ENCODE results near the gene PROSER2.

PROSER2 gene, protein sequence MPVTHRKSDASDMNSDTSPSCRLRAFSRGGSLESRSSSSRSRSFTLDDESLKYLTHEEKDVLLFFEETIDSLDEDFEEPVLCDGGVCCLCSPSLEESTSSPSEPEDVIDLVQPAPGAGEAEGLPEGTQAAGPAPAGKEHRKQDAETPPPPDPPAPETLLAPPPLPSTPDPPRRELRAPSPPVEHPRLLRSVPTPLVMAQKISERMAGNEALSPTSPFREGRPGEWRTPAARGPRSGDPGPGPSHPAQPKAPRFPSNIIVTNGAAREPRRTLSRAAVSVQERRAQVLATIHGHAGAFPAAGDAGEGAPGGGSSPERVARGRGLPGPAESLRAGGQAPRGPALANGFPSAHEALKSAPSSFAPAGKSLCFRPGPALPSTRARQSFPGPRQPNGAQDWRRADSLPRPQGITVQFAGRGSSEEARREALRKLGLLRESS

DNA sequence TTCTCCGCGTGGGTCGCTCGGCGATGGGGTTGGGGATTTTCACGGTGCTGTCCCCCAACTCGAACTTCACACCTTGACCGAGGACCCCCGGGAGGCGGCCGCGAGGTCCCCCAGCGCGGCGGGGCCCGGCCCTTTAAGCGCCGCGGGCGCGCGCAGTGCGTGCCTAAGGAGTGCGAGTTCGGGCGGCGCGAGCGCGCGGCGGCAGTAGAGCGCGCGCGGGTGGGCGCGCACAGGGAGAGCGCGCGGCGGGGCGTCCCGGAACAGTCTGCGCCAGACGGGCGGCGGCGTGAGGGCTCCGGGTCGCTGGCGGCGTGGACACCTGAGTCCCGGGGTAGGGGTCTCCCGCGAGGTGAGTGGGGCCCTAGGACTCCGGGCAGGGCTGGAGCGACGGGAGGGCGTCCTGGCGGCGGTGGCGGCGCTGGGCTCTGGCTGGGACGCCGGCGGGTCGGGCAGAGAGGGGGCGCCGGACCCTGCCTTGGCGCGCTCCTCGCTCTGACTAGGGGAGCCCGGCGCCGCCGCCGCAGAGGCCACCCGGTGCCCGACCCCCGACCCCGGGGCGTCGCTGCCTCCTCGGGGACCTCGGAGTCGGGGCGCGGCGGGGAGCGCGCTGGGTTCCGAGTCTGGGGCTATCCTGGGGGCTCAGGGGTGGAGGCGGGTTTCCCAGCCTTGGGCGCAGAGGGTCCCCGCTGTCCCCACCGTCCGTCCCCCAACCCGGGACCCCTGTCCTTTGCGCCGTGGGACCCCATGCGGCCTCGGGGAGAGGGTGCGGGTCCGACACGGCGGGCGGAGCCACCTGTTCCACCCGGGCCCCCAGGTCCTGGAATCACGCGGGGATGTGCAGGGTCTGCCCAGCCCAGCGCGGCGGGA, at the start of gene PROSER2:
TSS of gene PROSER2 (plus strand) at position 235 of the 867 bp plus-strand sequence. CDS start 28,722 bp downstream, outside the sequence.
- peak; percentile 14 for DNase-seq (ENCODE audit: low spot score)

DNA sequence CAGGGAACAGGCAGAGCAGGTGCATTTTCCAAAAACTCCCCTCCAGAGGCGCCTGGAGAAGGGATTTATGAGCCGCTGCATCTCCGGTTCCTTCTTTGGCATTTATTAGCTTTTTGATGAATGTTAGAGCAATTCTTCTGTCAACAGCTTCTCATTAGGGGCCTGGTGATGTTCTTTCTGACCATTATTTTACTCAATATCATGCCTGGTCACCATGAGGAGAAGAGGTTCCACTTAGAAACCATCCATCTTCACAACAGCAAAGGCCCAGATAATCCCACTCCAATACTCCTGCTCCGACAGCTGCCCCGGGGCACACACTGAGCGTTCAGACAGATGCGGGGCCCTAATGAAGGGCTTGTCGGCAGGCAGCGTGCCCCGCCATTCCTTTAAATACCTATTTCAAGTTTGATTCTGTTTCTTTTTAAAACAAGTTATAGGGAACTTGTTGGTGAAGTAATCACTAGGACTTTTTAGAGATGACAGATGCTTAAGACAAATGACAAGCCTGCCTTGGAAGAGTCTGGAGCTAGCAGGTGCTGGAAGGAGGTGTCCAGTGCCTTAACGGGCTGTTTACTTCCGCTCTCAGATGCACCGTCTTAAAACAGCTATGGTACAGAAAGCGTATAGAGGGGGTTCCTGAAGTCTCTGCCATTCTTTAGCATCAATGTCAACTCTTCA, 49.3 kb upstream of the PROSER2 start:
- DNase-seq (ENCODE audit: low spot score) = no peak

DNA sequence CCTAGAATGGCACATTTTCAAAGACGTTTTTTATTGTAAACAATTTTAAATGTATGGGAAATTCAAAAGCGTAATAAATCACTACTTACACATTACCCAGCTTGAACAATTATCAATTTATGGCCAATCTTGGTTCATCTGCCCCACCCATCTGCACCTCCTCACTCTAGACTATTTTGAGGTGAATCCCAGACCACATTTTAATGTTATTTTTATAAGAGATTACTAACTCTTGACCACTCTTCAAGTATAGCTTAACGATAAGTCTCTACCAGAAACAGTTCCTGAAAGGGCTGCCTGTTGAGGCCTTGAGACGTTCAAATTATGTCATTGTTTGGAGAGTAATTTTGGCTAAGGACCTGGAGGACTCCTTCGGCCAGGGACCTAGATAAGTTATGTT, 47.7 kb upstream of the PROSER2 start:
- DNase-seq (ENCODE audit: low spot score) = no peak

DNA sequence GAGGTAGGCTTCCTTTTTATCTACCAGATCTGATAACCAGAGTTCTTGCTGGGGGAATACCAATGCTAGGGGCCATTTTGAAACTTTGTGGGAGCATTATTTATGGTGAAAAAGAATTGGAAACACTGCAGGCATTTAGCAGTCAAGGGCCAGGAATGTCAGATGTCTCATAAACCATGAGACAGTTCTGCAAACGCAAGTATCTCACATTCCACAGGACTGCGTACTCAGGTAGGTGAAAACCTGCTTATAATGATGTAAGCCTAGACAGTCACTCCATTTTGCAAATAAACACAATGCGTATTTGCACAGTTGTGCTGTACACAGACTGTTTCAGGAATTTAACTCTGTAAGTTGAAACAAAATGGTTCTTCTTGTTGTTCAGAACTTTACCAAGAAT, 47.1 kb upstream of the PROSER2 start:
- no peak for DNase-seq (ENCODE audit: low spot score)

DNA sequence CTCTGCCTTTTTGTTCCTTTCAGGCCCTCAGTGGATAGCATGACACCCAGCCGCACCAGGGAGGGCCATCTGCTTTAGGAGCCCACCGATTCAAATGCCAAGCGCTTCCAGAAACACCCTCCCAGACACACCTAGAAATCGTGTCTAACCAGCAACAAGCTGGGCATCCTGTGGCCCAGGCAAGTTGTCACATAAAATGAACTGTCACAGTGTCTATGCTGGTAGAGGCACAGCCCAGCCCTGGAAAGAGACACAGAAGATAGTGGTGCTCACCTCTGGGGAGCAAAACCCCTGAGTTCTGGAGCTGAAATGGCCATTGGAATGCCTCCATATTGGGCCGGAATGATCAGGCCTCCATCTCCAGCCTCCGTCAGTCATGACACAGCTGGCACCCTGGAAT, 42.0 kb upstream of the PROSER2 start:
- no peak for DNase-seq (ENCODE audit: low spot score)

DNA sequence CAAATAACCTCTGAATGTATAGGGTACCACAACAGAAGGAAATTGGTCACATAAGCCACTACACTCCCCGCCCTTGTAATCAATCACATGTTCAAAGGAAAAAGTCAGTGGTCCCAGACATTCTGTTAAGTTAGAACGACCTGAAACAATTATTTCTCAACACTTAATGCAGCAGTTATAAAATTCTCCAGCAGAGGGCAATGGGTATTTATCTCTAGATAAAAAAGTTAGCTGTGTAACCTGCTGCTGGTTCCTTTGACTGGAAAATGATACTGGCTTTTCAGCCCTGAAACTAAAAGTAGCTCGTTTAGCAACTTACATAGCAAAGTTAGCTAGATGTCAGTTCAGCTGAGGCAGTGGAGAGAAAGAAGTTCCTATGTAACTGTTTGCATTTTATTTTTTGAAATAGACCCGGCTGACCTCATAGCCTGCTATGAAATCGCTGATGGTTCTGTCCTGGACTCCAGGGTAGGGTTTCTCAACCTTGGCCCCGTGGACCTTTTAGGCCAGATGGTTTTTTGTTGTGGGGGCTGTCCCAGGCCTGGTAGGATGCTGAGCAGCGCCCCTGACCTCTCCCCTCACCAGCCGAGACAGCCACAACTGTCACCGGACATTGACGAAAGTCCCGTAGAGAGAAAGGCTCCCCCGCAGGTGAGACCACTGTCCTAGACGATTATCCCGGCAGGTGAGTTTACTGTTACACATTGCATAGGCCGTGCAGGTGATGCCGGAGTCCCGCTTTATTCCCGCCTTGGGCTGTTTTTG, 40.2 kb upstream of the PROSER2 start:
- DNase-seq (ENCODE audit: low spot score) = peak; percentile 60

DNA sequence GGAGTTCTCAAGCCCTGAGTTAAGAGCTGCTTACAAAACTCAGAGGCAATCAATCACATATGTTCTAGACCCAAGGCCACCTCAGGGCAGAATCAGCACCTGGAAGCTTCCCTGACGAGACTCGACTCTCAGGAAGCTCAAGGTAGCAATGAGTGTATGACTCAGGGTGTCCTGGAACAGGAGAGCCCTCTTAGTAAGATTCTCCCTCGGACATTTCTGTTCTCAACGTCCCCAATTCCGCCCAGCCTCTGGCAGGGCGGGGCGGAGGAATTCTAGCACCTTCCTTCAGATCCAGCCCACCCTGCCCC, 39.6 kb upstream of the PROSER2 start:
- no peak for DNase-seq (ENCODE audit: low spot score)

DNA sequence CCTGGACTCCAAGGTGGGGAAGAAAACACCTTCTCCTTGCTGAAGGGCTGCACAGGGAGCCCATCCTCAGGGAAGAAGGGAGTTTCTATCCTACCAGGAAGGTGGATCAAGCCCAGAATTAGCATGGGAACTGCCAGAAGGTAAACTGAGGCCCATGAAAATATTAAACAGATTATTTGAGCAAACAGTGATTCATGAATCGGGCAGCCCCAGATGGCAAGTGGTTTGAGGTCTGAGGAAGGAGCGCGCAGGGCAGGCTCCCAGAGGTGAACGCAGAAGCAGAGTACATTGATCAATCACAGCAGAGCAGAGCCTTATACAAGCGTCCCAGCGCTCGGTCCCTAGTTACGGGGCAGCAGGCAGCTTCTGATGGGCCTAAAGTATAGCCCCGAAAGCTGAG, 35.8 kb upstream of the PROSER2 start:
- no peak for DNase-seq (ENCODE audit: low spot score)

DNA sequence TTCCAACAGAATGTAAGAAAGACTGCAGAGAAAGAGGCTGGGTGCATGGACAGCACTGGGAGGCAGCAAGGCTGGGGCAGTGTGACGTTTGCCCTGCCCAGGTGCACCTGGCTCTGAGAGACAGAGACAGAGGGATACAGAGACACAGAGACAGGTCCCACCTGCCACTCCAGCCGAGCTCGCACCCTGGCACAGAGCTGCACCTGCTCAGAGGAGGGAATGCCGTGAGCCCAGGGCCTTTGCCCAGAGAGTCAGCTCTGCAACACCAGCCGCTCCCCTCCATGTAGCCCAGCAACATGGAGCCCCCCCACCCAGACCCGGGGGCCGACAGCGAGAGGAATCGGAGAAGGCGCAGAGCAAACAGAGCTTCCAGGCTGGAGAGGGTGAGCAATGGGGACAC, 35.3 kb upstream of the PROSER2 start:
- DNase-seq (ENCODE audit: low spot score) = no peak

DNA sequence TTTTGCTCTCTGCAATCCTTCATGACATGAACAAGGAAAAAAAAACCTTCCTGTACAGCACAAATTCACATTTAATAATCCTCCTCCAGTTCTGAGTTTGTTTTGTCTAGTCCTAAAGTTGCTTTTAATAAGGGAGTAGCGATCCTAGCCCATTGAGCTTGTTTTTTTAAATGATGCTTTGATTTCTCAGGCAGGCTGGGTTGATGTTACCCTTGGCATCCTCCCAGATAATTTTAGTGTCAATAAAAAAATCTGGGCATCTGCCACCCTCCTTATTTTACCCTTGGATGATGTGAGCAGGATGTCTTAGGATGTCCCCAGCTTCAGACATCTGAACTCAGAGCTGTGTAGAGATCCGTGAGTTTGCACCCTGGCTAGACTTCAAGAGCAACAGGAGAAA, 33.9 kb upstream of the PROSER2 start:
- DNase-seq (ENCODE audit: low spot score) = no peak

DNA sequence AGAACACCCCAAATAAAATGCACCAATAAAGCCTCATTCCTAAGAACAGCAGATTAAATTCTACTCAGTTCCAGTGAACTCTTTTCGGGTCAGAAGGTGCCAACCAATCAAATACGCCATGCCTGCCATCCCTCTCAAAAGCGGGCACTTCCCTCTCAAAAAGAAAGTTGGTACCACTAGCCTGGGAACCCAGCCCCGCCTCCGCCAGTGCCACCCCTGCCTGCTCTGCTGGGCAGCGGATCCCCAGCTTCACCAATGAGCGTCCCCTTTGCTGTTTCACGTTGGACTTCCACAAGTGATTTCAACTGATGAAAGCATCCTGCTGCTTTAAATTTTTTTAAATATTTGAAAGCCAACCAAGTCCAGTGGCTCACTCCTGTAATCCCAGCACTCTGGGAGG, 33.2 kb upstream of the PROSER2 start:
- DNase-seq (ENCODE audit: low spot score) = no peak

DNA sequence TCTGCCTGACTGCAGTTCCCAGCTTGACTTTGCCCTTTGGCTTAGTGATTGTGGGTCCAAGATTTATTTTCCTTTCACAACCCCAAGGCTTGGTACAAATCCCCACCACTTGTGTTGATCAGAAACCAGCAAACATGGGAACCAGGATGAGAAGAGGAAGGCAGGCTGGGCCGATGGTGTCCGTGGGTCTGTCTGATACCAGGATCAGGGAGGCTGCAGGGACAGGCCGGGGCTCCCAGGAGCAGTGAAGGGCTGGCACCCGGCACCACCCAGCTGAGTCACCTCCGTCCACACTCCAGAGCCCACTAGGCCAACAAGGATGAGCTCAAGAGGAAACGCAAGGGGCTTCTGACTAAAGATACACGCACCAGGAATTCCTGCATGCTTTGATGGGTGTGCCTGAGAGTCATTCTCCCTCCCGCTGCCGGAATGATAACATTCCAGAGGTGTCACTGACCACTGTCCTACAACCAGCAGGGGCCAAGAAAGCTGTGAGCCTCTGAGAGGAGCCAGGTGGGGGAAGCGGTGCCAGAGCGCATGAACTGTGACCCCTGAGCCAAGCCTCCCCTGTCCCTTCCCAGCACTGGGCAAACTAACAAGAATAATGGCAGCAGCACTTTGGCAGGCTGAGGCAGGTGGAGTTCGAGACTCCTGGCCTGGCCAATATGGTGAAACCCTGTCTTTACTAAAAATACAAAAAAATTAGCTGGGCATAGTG, 29.2 kb upstream of the PROSER2 start:
- DNase-seq (ENCODE audit: low spot score) = no peak

DNA sequence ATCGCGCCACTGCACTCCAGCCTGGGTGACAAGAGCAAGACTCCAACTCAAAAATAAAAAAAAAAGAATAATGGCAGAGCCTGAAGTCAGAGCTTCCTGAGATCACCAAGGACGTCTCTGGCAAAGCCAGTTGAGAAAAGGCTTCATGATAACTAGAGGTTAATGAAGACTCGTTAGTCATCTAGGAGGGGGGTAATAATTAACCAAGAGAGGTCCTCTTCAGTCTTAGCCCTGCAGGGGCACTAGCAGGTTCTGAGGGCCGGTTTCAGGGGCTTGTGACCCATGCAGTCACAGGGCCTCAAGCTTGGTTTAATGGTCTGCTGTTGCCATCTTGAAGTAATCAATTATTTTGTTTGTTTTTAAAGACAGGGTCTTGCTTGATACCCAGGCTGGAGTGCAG, 28.6 kb upstream of the PROSER2 start:
- no peak for DNase-seq (ENCODE audit: low spot score)

DNA sequence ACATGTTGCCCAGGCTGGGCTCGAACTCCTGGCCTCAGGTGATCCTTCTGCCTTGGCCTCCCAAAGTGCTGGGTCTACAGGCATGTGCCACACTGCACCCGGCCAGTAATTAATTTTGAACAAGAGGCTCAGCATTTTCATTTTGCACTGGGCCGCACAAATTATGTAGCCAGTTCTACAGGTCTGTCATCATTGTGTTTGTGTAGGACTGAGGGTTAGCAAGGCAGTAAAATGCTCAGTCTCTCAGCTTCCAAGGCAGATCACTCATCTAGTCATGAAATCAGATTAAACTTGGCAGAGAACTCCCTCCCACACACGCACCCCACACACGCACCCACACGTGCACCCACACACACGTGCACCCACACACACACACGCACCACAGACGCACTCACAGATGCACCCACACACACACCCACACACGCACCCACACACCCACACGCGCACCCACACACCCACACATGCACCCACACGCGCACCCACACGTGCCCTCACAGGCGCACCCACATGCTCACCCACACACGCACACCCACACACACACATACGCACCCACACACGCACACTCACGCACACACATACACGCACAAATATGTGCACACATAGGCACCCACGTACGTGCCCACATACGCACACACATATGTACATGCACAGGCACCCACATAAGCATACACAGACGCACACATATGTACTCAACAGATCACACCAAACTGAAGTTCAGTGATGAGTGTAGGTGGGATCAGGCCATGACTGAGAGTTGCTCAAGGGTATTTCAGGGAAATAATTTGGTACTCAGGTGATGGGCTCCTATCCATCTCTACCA, 27.8 kb upstream of the PROSER2 start:
- no peak for DNase-seq (ENCODE audit: low spot score)

DNA sequence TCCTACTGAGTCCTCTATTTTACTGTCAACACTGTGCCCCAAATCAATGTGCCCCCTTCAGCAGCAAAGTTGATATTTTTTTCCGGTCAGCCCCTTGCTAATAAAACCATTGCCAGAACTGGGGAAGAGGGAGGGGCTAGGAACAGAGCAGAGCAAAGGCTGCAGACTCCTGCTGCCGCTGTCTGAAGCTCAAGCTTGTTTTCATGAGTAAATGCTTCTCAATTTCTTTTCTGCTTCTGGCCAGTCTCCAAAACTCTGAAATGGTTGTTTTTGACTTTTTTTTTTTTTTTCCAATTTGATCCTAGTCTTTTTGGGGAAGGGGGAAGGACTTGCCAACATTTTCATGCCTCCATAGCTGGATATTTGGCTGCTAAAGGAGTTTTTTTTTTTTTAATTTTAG, 26.7 kb upstream of the PROSER2 start:
- DNase-seq (ENCODE audit: low spot score) = no peak

DNA sequence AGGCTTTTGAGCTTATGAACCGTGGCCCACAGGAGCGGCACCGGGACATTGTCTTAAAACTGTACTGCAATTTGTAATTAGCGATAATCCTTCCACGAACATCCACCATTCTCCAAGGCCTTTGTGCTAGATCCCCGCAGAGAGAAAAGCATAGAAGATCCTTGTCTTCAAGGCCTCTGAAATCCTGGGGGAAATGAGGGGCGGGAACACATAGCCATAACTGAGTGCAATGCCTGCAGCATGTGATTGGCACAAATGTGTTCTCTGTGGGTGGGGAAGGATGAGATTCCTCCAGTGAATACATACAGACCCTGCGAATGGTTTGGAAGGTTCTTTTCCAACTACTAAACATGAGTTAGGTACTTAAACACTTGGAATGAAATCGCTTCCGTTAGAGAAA, 25.9 kb upstream of the PROSER2 start:
- no peak for DNase-seq (ENCODE audit: low spot score)

DNA sequence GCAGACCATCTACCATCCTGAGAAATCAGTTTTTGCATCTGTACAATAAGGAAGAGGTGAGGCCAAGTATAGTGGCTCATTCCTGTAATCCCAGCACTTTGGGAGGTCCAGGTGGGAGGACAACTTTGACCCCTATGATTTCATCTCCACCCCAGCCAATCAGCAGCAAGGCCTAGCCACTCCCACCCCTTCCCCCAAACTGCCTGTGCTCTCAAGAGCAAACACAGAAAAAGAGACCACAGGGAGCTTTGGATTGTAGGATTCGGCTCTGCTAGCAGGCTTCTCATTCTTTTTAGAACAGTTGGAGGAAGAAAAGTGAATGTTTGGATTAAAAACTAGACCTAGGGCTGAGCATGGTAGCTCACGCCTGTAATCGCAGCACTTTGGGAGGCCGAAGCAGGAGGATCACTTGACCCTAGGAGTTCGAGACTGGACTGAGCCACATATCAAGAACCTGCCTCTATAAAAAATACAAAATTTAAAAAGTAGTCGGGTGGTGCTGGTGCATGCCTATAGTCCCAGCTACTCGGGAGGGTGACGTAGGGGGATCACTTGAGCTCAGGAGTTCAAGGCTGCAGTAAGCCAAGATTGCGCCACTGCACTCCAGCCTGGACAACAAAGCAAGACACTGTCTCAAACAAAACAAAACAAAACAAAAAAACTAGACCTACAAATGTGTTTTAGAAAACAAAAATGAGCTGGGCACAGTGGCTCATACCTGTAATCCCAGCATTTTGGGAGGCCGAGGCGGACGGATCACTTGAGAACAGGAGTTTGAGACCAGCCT, 25.1 kb upstream of the PROSER2 start:
- DNase-seq (ENCODE audit: low spot score) = no peak

DNA sequence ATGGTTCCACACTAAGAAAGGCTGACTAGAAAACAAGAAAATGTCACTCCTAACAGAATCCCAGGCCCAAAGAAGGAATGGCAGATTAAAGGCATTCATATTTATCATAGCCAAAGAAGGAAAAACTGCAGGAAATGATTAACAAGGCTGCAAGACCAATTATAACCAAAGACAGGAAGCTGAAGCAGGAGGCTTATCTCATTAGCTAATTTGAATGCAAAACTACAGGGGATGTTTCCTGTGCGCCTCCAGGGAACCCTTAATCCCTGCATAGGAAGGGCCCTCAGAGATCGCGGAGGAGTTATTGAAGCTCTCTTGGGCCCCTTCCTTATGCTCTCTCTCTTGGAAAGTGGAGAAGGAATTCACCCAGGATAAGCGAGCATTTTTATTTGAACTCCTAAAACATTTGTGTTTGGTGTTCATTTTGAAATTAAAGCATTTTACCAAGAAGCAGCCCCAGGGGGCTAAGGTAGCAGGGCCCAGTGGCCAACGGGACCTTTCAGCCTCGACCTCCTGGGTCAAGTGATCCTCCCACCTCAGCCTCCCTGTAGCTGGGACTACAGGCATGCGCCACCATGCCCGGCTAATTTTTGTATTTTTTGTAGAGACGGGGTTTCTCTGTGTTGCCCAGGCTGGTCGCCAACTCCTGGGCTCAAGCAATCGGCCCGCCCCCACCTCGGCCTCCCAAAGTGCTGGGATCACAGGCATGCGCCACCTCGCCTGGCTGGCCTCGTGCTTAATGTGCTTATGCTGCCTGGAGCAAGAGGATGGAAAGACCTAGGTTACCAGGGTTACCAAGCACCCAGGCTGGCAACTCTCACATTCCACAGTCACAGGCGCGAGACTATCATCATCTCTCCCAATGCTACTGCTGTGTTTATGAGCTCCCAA, 24.1 kb upstream of the PROSER2 start:
- DNase-seq (ENCODE audit: low spot score) = no peak

DNA sequence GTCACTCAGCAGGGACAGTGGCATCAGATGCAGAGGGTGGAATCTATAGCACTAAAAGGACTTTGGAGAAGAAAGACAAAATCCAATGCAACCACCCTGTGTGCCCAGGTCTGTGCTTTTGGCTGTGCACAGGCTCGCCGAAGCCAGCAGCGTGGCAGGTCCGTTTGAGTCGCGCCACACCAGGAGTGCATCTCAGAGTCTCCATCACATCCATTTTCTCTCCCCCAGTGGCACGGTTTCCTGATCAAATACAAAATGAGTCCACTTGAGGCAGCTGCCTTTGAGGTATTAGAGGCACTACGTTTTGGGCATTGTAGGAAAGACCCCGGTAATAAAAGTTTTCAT, 23.4 kb upstream of the PROSER2 start:
- no peak for DNase-seq (ENCODE audit: low spot score)

Data from COLO829 (cell line).